Liver (tissue), 9 donors: ENCODE measurements around the gene POLR3GL. TPM values are rescaled to one million over a fixed set of nuclear protein-coding genes. Genes with fewer than 3 reads are reported as not detected.

Source experiments
- DNase-seq: peaks from one replicate; pipeline ENCODE4 v3.0.0-alpha.2; 2017; ENCODE audit warnings: low spot score
- H3K27ac ChIP-seq, 2 donors: one replicate each; pipeline ENCODE4 v1.7.0; 2013; ENCODE audit warnings: inconsistent platforms in 2 of 2, low read length in 2 of 2, control low read depth in 1 of 2, low read depth in 1 of 2, mild to moderate bottlenecking in 1 of 2
- H3K27me3 ChIP-seq, 4 donors: one replicate each; pipeline versions ENCODE4 v1.6.1 to v1.7.0; 2013; ENCODE audit warnings: low read length in 3 of 4, inconsistent platforms in 1 of 4, mild to moderate bottlenecking in 1 of 4, moderate library complexity in 1 of 4; ENCODE audit not compliant: control insufficient read depth in 4 of 4, insufficient read depth in 4 of 4
- H3K36me3 ChIP-seq, 4 donors: one replicate each; pipeline versions ENCODE4 v1.6.1 to v1.7.0; 2013; ENCODE audit warnings: low read length in 3 of 4, mild to moderate bottlenecking in 3 of 4, low read depth in 1 of 4, moderate library complexity in 1 of 4; ENCODE audit not compliant: control insufficient read depth in 4 of 4, insufficient read depth in 3 of 4
- H3K4me1 ChIP-seq, 4 donors: one replicate each; pipeline versions ENCODE4 v1.6.1 to v1.7.0; 2013; ENCODE audit warnings: low read length in 3 of 4, mild to moderate bottlenecking in 3 of 4, moderate library complexity in 1 of 4; ENCODE audit not compliant: control insufficient read depth in 4 of 4, insufficient read depth in 4 of 4
- H3K4me3 ChIP-seq, 3 donors: one replicate each; pipeline versions ENCODE4 v1.6.1 to v1.7.0; 2013; ENCODE audit warnings: low read length in 3 of 3, control low read depth in 1 of 3, low read depth in 1 of 3, mild to moderate bottlenecking in 1 of 3
- H3K9ac ChIP-seq, 2 donors: one replicate each; pipeline ENCODE4 v1.7.0; 2013; ENCODE audit warnings: low read length in 2 of 2, mild to moderate bottlenecking in 2 of 2, moderate library complexity in 2 of 2, control low read depth in 1 of 2, low read depth in 1 of 2
- H3K9me3 ChIP-seq, 4 donors: one replicate each; pipeline versions ENCODE4 v1.6.1 to v1.7.0; 2013; ENCODE audit warnings: low read length in 3 of 4; ENCODE audit not compliant: control insufficient read depth in 4 of 4
- ATF3 ChIP-seq: IDR thresholded peaks from 2 replicates; pipeline ENCODE4 v1.6.1; 2016; ENCODE audit warnings: antibody characterized with exemption
- EGR1 ChIP-seq, 2 donors: IDR thresholded peaks; 2 replicates each; pipeline ENCODE4 v1.6.1; 2016 to 2018; ENCODE audit warnings: antibody characterized with exemption in 2 of 2, low read depth in 2 of 2
- FOXA1 ChIP-seq: IDR thresholded peaks from 2 replicates; pipeline ENCODE4 v1.6.1; 2016; ENCODE audit warnings: antibody characterized with exemption
- FOXA2 ChIP-seq: IDR thresholded peaks from 2 replicates; pipeline ENCODE4 v1.6.1; 2016; ENCODE audit warnings: antibody characterized with exemption
- HNF4A ChIP-seq, 2 donors: conservative IDR thresholded peaks; 2 replicates each; pipeline ENCODE4 v1.6.1; 2016; ENCODE audit warnings: antibody characterized with exemption in 2 of 2, mild to moderate bottlenecking in 2 of 2
- HNF4G ChIP-seq: IDR thresholded peaks from 2 replicates; pipeline ENCODE4 v1.6.1; 2016; ENCODE audit warnings: antibody characterized with exemption
- MAX ChIP-seq: IDR thresholded peaks from 2 replicates; pipeline ENCODE4 v1.6.1; 2016; ENCODE audit warnings: antibody characterized with exemption
- NR2F2 ChIP-seq: IDR thresholded peaks from 2 replicates; pipeline ENCODE4 v1.6.1; 2016; ENCODE audit warnings: antibody characterized with exemption
- REST ChIP-seq: IDR thresholded peaks from 2 replicates; pipeline ENCODE4 v1.6.1; 2016; ENCODE audit warnings: antibody characterized with exemption, mild to moderate bottlenecking
- RXRA ChIP-seq, 2 donors: IDR thresholded peaks; 2 replicates each; pipeline ENCODE4 v1.6.1; 2017 to 2018; ENCODE audit warnings: antibody characterized with exemption in 2 of 2, mild to moderate bottlenecking in 1 of 2
- SP1 ChIP-seq: IDR thresholded peaks from 2 replicates; pipeline ENCODE4 v1.6.1; 2018; ENCODE audit warnings: antibody characterized with exemption, mild to moderate bottlenecking
- YY1 ChIP-seq: IDR thresholded peaks from 2 replicates; pipeline ENCODE4 v1.6.1; 2016; ENCODE audit warnings: antibody characterized with exemption, mild to moderate bottlenecking
- WGBS: extraction: QIAGEN DNeasy Blood & Tissue Kit; methylation state at CpG from one replicate; pipeline ENCODE4 v1.1.7; 2013; 5-methylcytosine and 5-hydroxymethylcytosine counted together
- polyA plus RNA-seq, 2 donors: library from polyadenylated mRNA; stranded (reverse) in 1 of 2; unstranded in 1 of 2; fragments of 200-250 nt in 1 of 2; fragments of >200 nt in 1 of 2; fragmentation: Nextera tagmentation in 1 of 2; extraction: Ambion mirVana in 1 of 2; gene quantifications; one replicate each; pipeline versions ENCODE4 v1.2.1 to v1.2.3, GENCODE V29; 2013 to 2015
- total RNA-seq, 2 donors: library from RNA; depleted of rRNA; stranded (reverse); fragments of >200 nt; gene quantifications; one replicate each; pipeline ENCODE4 v1.2.3, GENCODE V29; 2014
- donor health status: healthy.
- donor health status: healthy.
- donor health status: healthy.
- donor health status: healthy.
- donor health status: healthy.

POLR3GL gene
- total and polyA plus RNA-seq, 4 donors: 11.9 to 23.4 (median 16.2) TPM

GRCh38 chr1:145987926-145988325 is 23.4 kb downstream of the POLR3GL start:
- H3K27me3 ChIP-seq: no peaks in the 10 kb centered on the region
- TF ChIP-seq HNF4A (conservative IDR thresholded peaks at IDR 0.05): no peak
- TF ChIP-seq MAX: no peak
- TF ChIP-seq YY1: no peak
- H3K4me3 ChIP-seq: no peak overlapping the region
- H3K27ac ChIP-seq: no peak overlapping the region
- H3K36me3 ChIP-seq: peaks cover 1 to 5% (median 4%) of the 10 kb centered on the region in 4 donors
- WGBS: 99% methylated on average over 1 of the region's 1 CpG
- H3K9me3 ChIP-seq: no peaks in the 10 kb centered on the region
- H3K9ac ChIP-seq: no peak overlapping the region
- DNase-seq: no peak
- H3K4me1 ChIP-seq: peaks cover 10 to 39% (median 31%) of the 10 kb centered on the region in 4 donors

- H3K27me3 ChIP-seq: no peaks in the 10 kb centered on the region
- no peak overlapping the region for H3K4me3 ChIP-seq
- H3K36me3 ChIP-seq: peaks cover 6 to 14% (median 11%) of the 10 kb centered on the region in 4 donors
- H3K4me1 ChIP-seq: peaks cover 13 to 41% (median 34%) of the 10 kb centered on the region in 4 donors
- no peak overlapping the region for H3K27ac ChIP-seq
- H3K9ac ChIP-seq: no peak overlapping the region
- TF ChIP-seq HNF4A (conservative IDR thresholded peaks at IDR 0.05): no peak
- no peak for TF ChIP-seq FOXA2
- no peak for TF ChIP-seq ATF3
- no peak for TF ChIP-seq RXRA (IDR thresholded peaks at IDR 0.05)
- no peak for TF ChIP-seq FOXA1
- TF ChIP-seq HNF4G: no peak
- TF ChIP-seq MAX: no peak
- no peak for TF ChIP-seq NR2F2
- no peak for DNase-seq
- 80% methylated on average over 5 of the region's 5 CpGs for WGBS
- no peaks in the 10 kb centered on the region for H3K9me3 ChIP-seq
Observed at GRCh38 chr1:145988773-145989172, 24.3 kb downstream of the POLR3GL start.

GRCh38 chr1:145990249-145990855 is 25.9 kb downstream of the POLR3GL start:
- no peak for DNase-seq
- peak in 1 of 2 donors; percentile 11 for TF ChIP-seq EGR1 (IDR thresholded peaks at IDR 0.05; ENCODE audit: low read depth in 2 of 2)
- no peak for TF ChIP-seq REST
- peak; percentile 46 for TF ChIP-seq NR2F2
- TF ChIP-seq SP1: peak; percentile 72
- peak; percentile 40 to 72 for TF ChIP-seq RXRA (IDR thresholded peaks at IDR 0.05)
- TF ChIP-seq YY1: no peak
- Histone ChIP-seq H3K4me1 (peaks cover 10 to 48% (median 35%) of the 10 kb centered on the region in 4 donors), H3K36me3 (peaks cover 6 to 29% (median 20%) of the 10 kb centered on the region in 4 donors), H3K27ac (peak overlapping the region; percentile 22 to 52), H3K27me3 (no peaks in the 10 kb centered on the region), H3K9ac (no peak overlapping the region), H3K9me3 (no peaks in the 10 kb centered on the region), H3K4me3 (no peak overlapping the region)
- 79% methylated on average over 7 of the region's 7 CpGs for WGBS
